K562 (cell line): ENCODE data around the gene P2RY11. TPM values are rescaled to one million over a fixed set of nuclear protein-coding genes. Genes with fewer than 3 reads are reported as not detected.

Source experiments
- DDX20 ChIP-seq: fragments of 450-650 bp; IDR thresholded peaks from 2 replicates; pipeline ENCODE4 v1.6.1; 2016; ENCODE audit warnings: missing genetic modification characterization, low read depth, mild to moderate bottlenecking, missing compliant biosample characterization, moderate library complexity
- EP400 ChIP-seq: fragments of 450-650 bp; IDR thresholded peaks from 2 replicates; pipeline ENCODE4 v1.6.1; 2017; ENCODE audit warnings: antibody characterized with exemption, mild to moderate bottlenecking, moderate library complexity
- FOXK2 ChIP-seq, 2 experiments: fragments of 450-650 bp; IDR thresholded peaks in 1 of 2; conservative IDR thresholded peaks in 1 of 2; 2 replicates each; pipeline ENCODE4 v1.6.1; 2016; ENCODE audit warnings: low read depth in 2 of 2, mild to moderate bottlenecking in 1 of 2
- POLR3A ChIP-seq: IDR thresholded peaks from 2 replicates; pipeline ENCODE4 v1.6.1; 2011; ENCODE audit warnings: borderline replicate concordance, mild to moderate bottlenecking, moderate library complexity; ENCODE audit not compliant: insufficient read length, insufficient read depth; ENCODE audit errors: extremely low read depth
- POU5F1 ChIP-seq: fragments of 150-350 bp; IDR thresholded peaks from 2 replicates; pipeline ENCODE4 v1.6.1; 2014; ENCODE audit warnings: borderline replicate concordance, low read length, low read depth, mild to moderate bottlenecking; ENCODE audit not compliant: partially characterized antibody
- PURB ChIP-seq: sonication (generic); formaldehyde crosslinking; IDR thresholded peaks from 2 replicates; pipeline ENCODE4 v1.9.0; 2021; ENCODE audit warnings: low read depth, mild to moderate bottlenecking, missing genetic modification reagents
- RHOXF2B ChIP-seq: fragments of 250-450 bp; sonication (Bioruptor Pico); conservative IDR thresholded peaks from 2 replicates; pipeline ENCODE4 v1.5.1; 2021
- SP1 ChIP-seq: sonication (generic); formaldehyde crosslinking; IDR thresholded peaks from 2 replicates; pipeline ENCODE4 v1.8.1; 2022; ENCODE audit warnings: mild to moderate bottlenecking, missing genetic modification reagents
- THRB ChIP-seq: fragments of 450-650 bp; formaldehyde crosslinking; conservative IDR thresholded peaks from 2 replicates; pipeline ENCODE4 v1.4.0; 2022; ENCODE audit warnings: mild to moderate bottlenecking, missing genetic modification characterization
- ZNF263 ChIP-seq: sonication (generic); formaldehyde crosslinking; IDR thresholded peaks from 2 replicates; pipeline ENCODE4 v1.8.0; 2022; ENCODE audit warnings: mild to moderate bottlenecking, missing genetic modification reagents, borderline replicate concordance
- polyA plus RNA-seq, 8 experiments: library from polyadenylated mRNA; depleted of rRNA in 4 of 8; stranded (reverse) in 5 of 8; unstranded in 3 of 8; fragments of >200 nt; fragmentation: Nextera tagmentation in 2 of 8; fragmentation: Illumina TruSeq in 1 of 8; extraction: Ambion mirVana in 2 of 8; extraction: Trizol in 1 of 8; gene quantifications; 2 replicates each; pipeline versions ENCODE4 v1.2.1 to v1.2.3, GENCODE V29; 2011 to 2014; ENCODE audit warnings: inconsistent platforms in 1 of 8, missing spikeins in 1 of 8
- total RNA-seq, 7 experiments: library from RNA; depleted of rRNA in 6 of 7; stranded (reverse); fragments of >200 nt in 6 of 7; fragmentation: Illumina TruSeq in 2 of 7; extraction: Trizol in 2 of 7; gene quantifications; 2 replicates each; pipeline versions ENCODE4 v1.2.1 to v1.2.3, GENCODE V29; 2011 to 2021; ENCODE audit warnings: low replicate concordance in 1 of 7

P2RY11 gene
- total and polyA plus RNA-seq, 9 of the 15 experiments (the other 6 are each of a cell fraction or from before 2014, with no cell fraction given) = 0.03 to 10.1 (median 1.5) TPM

GRCh38 chr19:10116085-10116865, 4.8 kb downstream of the P2RY11 start (continued):
- TF ChIP-seq SP1 (CRISPR knock-in tag) = 0 out of 2 replicates have a peak, but pooled peaks have one; percentile 16
- no peak for TF ChIP-seq EP400
- no peak for TF ChIP-seq POLR3A
- no peak for TF ChIP-seq POU5F1
- peak; percentile 38; the same call in 1 of the 2 replicates for TF ChIP-seq ZNF263
- TF ChIP-seq THRB (CRISPR knock-in tag) = no peak
- TF ChIP-seq FOXK2 (conservative IDR thresholded peaks at IDR 0.05 in 1 of 2, IDR thresholded peaks at IDR 0.05 in 1 of 2; ENCODE audit: low read depth in 2 of 2) = no peak
- no peak for TF ChIP-seq RHOXF2B (CRISPR knock-in tag)
- TF ChIP-seq DDX20 (tag) = no peak
- TF ChIP-seq PURB (CRISPR knock-in tag) = no peak
- TF ChIP-seq, all 486 proteins: peak for 5
